H1 (cell line): ENCODE measurements around the gene TMEM131L. TPM values are rescaled to one million over a fixed set of nuclear protein-coding genes. Genes with fewer than 3 reads are reported as not detected.

Experiments used
- ASH2L ChIP-seq: fragments of 200-600, 300-600 bp; sonication (generic); IDR thresholded peaks from one replicate; pipeline ENCODE4 v1.7.1; 2017; ENCODE audit warnings: low read length
- MAX ChIP-seq: IDR thresholded peaks from 2 replicates; pipeline ENCODE4 v1.6.1; 2012; ENCODE audit warnings: inconsistent platforms
- RAD21 ChIP-seq, 2 experiments: IDR thresholded peaks in 1 of 2; conservative IDR thresholded peaks in 1 of 2; 2 replicates each; pipeline ENCODE4 v1.6.1; 2011; ENCODE audit warnings: low read depth in 2 of 2, low read length in 2 of 2, improper control_type of control experiment in 1 of 2, inconsistent platforms in 1 of 2, mild to moderate bottlenecking in 1 of 2, moderate library complexity in 1 of 2
- RNF2 ChIP-seq: fragments of 200-900, 300-1000 bp; sonication (generic); IDR thresholded peaks from 2 replicates; pipeline ENCODE4 v1.7.1; 2016; ENCODE audit warnings: borderline replicate concordance, low read depth, mild to moderate bottlenecking, antibody characterized with exemption, low read length; ENCODE audit not compliant: poor library complexity, severe bottlenecking; ENCODE audit errors: missing control alignments
- SIN3A ChIP-seq, 2 experiments: IDR thresholded peaks in 1 of 2; conservative IDR thresholded peaks in 1 of 2; 2 replicates each; pipeline ENCODE4 v1.6.1; 2011 to 2012; ENCODE audit warnings: low read length in 2 of 2, improper control_type of control experiment in 1 of 2, low read depth in 1 of 2, mild to moderate bottlenecking in 1 of 2
- SP2 ChIP-seq: IDR thresholded peaks from 2 replicates; pipeline ENCODE4 v1.6.1; 2012; ENCODE audit warnings: mild to moderate bottlenecking, low read length, inconsistent platforms
- SUZ12 ChIP-seq: fragments of 200-600 bp; sonication (generic); IDR thresholded peaks from 2 replicates; pipeline ENCODE4 v1.6.1; 2012; ENCODE audit warnings: mild to moderate bottlenecking, inconsistent platforms, low read length, moderate library complexity, mixed read lengths
- TBP ChIP-seq: IDR thresholded peaks from 2 replicates; pipeline ENCODE4 v1.6.1; 2011; ENCODE audit warnings: low read depth, low read length, improper control_type of control experiment
- polyA plus RNA-seq, 7 experiments: library from polyadenylated mRNA; depleted of rRNA in 3 of 7; stranded (reverse) in 5 of 7; unstranded in 2 of 7; fragments of >200 nt in 5 of 7; fragments of 200-250 nt in 2 of 7; gene quantifications; 1 replicate in 5 of 7; 2 replicates in 1 of 7; 4 replicates in 1 of 7; pipeline versions ENCODE4 v1.2.1 to v1.2.3, GENCODE V29; 2011 to 2013; ENCODE audit warnings: missing spikeins in 2 of 7, mixed read lengths in 2 of 7
- total RNA-seq: library from RNA; stranded (reverse); fragmentation: NEBNext Ultra II Directional; extraction: Animal tissue kit (Norgen Biotek cat#: 25700); gene quantifications from 2 replicates; pipeline ENCODE4 v1.2.1, GENCODE V29; 2021
- TF ChIP-seq, protein P1 (sequence below): fragments of 300-600 bp; sonication (generic); IDR thresholded peaks from 2 replicates; pipeline ENCODE4 v1.7.1; 2012; ENCODE audit warnings: low read length, moderate library complexity, mild to moderate bottlenecking, inconsistent platforms; ENCODE audit not compliant: insufficient replicate concordance

TMEM131L gene
- total and polyA plus RNA-seq, 2 of the 8 experiments (the other 6 are each of a cell fraction or from before 2014, with no cell fraction given), result 14.3 to 26.1 TPM

- TF ChIP-seq, protein P1, sequence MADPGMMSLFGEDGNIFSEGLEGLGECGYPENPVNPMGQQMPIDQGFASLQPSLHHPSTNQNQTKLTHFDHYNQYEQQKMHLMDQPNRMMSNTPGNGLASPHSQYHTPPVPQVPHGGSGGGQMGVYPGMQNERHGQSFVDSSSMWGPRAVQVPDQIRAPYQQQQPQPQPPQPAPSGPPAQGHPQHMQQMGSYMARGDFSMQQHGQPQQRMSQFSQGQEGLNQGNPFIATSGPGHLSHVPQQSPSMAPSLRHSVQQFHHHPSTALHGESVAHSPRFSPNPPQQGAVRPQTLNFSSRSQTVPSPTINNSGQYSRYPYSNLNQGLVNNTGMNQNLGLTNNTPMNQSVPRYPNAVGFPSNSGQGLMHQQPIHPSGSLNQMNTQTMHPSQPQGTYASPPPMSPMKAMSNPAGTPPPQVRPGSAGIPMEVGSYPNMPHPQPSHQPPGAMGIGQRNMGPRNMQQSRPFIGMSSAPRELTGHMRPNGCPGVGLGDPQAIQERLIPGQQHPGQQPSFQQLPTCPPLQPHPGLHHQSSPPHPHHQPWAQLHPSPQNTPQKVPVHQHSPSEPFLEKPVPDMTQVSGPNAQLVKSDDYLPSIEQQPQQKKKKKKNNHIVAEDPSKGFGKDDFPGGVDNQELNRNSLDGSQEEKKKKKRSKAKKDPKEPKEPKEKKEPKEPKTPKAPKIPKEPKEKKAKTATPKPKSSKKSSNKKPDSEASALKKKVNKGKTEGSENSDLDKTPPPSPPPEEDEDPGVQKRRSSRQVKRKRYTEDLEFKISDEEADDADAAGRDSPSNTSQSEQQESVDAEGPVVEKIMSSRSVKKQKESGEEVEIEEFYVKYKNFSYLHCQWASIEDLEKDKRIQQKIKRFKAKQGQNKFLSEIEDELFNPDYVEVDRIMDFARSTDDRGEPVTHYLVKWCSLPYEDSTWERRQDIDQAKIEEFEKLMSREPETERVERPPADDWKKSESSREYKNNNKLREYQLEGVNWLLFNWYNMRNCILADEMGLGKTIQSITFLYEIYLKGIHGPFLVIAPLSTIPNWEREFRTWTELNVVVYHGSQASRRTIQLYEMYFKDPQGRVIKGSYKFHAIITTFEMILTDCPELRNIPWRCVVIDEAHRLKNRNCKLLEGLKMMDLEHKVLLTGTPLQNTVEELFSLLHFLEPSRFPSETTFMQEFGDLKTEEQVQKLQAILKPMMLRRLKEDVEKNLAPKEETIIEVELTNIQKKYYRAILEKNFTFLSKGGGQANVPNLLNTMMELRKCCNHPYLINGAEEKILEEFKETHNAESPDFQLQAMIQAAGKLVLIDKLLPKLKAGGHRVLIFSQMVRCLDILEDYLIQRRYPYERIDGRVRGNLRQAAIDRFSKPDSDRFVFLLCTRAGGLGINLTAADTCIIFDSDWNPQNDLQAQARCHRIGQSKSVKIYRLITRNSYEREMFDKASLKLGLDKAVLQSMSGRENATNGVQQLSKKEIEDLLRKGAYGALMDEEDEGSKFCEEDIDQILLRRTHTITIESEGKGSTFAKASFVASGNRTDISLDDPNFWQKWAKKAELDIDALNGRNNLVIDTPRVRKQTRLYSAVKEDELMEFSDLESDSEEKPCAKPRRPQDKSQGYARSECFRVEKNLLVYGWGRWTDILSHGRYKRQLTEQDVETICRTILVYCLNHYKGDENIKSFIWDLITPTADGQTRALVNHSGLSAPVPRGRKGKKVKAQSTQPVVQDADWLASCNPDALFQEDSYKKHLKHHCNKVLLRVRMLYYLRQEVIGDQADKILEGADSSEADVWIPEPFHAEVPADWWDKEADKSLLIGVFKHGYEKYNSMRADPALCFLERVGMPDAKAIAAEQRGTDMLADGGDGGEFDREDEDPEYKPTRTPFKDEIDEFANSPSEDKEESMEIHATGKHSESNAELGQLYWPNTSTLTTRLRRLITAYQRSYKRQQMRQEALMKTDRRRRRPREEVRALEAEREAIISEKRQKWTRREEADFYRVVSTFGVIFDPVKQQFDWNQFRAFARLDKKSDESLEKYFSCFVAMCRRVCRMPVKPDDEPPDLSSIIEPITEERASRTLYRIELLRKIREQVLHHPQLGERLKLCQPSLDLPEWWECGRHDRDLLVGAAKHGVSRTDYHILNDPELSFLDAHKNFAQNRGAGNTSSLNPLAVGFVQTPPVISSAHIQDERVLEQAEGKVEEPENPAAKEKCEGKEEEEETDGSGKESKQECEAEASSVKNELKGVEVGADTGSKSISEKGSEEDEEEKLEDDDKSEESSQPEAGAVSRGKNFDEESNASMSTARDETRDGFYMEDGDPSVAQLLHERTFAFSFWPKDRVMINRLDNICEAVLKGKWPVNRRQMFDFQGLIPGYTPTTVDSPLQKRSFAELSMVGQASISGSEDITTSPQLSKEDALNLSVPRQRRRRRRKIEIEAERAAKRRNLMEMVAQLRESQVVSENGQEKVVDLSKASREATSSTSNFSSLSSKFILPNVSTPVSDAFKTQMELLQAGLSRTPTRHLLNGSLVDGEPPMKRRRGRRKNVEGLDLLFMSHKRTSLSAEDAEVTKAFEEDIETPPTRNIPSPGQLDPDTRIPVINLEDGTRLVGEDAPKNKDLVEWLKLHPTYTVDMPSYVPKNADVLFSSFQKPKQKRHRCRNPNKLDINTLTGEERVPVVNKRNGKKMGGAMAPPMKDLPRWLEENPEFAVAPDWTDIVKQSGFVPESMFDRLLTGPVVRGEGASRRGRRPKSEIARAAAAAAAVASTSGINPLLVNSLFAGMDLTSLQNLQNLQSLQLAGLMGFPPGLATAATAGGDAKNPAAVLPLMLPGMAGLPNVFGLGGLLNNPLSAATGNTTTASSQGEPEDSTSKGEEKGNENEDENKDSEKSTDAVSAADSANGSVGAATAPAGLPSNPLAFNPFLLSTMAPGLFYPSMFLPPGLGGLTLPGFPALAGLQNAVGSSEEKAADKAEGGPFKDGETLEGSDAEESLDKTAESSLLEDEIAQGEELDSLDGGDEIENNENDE, result no peak
- TF ChIP-seq TBP (no peak), MAX (no peak), SIN3A (conservative IDR thresholded peaks at IDR 0.05 in 1 of 2, IDR thresholded peaks at IDR 0.05 in 1 of 2; ENCODE audit: low read depth in 1 of 2, low read length in 2 of 2) (no peak), RAD21 (IDR thresholded peaks at IDR 0.05 in 1 of 2, conservative IDR thresholded peaks at IDR 0.05 in 1 of 2; ENCODE audit: low read depth in 2 of 2, low read length in 2 of 2) (no peak), SP2 (no peak), ASH2L (no peak), SUZ12 (no peak), RNF2 (no peak)
Observed at GRCh38 chr4:153469031-153469430, 2.9 kb downstream of the TMEM131L start (continued).
